Retinal pigment epithelial cell (primary cell): ENCODE measurements around the gene TTC28.

Experiments used
- DNase-seq: peaks from one replicate; pipeline ENCODE4 v3.0.0-alpha.2; 2010; ENCODE audit warnings: low read depth
- H3K4me3 ChIP-seq: 2 replicates; pipeline ENCODE4 v1.5.1; 2011; ENCODE audit warnings: mild to moderate bottlenecking, low read length, control low read depth, moderate library complexity
- TF ChIP-seq, protein P1 (sequence below): conservative IDR thresholded peaks from 2 replicates; pipeline ENCODE4 v1.5.1; 2011; ENCODE audit warnings: low read depth, low read length, control low read depth, inconsistent platforms

TTC28 gene

DNA sequence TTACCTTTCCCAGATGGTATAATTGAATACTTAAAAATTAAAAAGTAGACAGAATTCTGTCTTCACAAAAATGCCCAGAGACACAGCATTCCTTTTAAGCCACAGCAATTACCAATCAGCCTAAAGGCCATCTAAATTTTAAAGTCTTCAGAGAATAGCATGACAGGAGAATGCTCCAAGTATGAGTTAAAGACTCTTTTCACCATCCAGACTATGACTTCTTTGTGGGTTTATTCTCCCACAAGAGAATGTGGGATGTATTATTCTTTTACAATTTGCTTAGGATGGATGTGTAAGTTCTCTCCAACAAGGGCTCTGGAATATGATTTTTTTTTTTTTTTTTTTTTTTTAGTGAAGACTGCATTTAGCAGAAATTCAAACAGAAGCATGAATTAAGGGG is 249.9 kb downstream of the TTC28 start:
- H3K4me3 ChIP-seq: no peak overlapping the region
- TF ChIP-seq, protein P1, sequence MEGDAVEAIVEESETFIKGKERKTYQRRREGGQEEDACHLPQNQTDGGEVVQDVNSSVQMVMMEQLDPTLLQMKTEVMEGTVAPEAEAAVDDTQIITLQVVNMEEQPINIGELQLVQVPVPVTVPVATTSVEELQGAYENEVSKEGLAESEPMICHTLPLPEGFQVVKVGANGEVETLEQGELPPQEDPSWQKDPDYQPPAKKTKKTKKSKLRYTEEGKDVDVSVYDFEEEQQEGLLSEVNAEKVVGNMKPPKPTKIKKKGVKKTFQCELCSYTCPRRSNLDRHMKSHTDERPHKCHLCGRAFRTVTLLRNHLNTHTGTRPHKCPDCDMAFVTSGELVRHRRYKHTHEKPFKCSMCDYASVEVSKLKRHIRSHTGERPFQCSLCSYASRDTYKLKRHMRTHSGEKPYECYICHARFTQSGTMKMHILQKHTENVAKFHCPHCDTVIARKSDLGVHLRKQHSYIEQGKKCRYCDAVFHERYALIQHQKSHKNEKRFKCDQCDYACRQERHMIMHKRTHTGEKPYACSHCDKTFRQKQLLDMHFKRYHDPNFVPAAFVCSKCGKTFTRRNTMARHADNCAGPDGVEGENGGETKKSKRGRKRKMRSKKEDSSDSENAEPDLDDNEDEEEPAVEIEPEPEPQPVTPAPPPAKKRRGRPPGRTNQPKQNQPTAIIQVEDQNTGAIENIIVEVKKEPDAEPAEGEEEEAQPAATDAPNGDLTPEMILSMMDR: no peak
- DNase-seq: no peak

DNA sequence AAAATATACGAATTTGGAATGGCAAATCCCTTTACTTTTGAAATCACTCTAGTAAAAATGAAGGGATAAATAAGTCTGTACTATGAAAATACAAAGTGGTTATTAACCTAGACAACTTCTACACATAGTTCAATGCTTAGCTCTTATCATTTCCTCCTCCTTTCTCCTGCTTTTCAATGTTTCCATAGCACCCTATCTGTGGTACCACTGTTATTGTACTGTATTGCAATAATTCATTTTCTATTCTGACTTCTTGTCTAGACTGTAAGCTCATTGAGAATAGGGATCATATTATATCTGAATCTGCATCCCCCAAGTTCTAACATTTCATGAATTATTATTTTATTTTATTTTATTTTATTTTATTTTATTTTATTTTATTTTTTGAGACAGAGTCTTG is 251.4 kb downstream of the TTC28 start:
- DNase-seq: no peak
- no peak overlapping the region for H3K4me3 ChIP-seq
- TF ChIP-seq, protein P1: no peak

DNA sequence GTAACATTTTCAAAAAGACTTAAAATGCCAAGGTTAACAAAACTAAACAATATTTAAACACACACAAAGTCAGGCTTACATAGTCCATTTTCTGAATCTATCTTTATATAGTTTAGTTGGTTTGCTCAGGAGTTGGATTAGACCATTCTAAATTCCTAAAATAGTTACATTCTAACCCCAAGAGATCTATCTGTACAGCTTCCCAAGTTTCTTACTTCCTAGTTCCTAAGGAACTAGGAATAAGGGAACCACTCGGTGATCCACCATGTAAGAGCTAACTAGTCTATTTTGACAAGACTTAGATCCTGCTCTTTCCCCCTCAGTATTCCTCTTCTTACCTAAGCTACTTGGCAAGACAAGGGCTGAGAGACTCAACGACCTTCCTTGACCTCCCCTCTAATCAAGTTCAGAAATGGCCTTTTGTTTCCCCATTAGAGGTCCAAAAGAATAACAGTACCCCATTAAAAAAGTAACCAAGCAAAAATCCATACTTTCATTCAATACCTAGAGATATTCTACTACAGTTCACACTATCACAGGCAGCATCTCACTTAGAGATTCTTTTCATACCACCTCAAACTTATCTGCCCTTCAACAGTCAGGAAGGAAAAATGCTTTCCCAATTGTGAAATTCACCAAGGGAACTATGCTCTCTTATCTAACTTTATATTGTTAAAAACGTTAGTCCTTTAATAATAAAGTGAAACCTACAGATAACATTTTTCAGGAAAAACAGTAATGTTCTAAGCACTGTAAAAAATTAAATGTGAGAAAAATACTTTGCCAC is 253.1 kb downstream of the TTC28 start:
- DNase-seq: no peak
- TF ChIP-seq, protein P1: no peak
- no peak overlapping the region for H3K4me3 ChIP-seq

DNA sequence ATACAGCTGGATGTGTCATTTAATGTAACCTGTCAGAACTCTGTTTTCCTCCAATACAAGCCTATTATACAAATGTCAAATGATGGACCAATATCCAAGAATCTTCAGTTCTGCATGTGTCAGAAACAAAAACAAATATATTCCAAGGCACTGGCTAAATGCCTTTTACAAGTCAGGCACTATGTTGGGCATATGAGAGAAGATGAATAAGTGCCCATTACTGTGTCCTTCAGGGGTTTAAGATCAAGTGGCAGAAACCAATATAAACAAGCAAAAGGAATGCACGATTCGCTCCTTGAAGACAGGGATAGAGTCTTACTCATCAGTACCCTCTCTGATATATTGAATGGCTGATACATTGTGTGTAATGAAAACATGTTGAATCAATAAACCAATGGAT is 254.4 kb downstream of the TTC28 start:
- no peak overlapping the region for H3K4me3 ChIP-seq
- DNase-seq: no peak
- TF ChIP-seq, protein P1: no peak

DNA sequence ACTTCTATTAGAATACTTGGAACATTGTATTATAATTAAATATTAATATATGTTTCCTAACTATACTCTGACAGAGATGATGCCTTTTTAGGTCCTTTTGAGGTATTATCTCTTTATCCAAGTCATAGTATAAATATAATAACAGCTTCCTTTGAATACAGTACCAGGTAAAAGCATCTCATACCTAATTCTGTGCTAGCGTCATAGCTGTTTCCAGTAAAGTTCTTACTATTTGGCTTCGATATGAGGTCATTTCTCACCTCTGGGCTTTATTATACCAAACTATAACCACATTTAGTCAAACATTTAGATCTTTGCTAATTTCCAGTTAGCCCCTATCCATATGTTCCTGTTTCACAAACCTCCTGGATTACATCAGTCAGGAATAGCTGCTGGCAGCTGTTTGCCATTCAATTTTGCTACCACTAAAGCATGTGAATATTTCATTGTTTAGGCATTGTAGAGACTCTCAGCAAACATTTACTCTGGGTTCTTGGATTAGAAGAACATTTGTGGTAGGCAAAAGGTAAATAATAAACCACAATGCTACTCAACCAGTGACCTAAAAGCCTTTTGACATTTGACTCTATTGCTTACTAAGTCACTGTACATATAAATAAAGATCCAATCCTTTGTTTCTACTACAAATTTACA is 255.1 kb downstream of the TTC28 start:
- DNase-seq: no peak
- TF ChIP-seq, protein P1: no peak
- H3K4me3 ChIP-seq: no peak overlapping the region

DNA sequence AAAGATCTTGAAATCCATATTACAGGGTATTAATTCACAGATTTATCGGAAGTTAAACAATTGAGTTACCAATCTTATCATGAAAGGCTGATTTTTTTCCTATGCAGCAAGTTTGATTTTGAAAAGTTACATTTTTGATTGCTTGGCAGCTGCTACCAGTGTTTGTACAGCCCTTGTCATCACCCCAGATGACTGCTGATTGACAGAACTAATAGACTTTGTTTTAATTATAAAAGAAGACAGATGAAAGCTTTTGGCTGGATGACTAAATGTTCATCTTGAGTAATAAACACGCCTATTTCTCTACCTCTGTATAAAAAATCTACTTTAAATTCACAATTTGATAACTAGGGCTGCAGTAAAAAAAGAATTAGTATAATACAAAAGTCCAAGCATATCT is 259.7 kb downstream of the TTC28 start:
- H3K4me3 ChIP-seq: no peak overlapping the region

More for the DNA sequence above, 259.7 kb downstream of the TTC28 start:
- DNase-seq: no peak
- TF ChIP-seq, protein P1: no peak
